ENCODE data around the gene ACOXL. TPM values are rescaled to one million over a fixed set of nuclear protein-coding genes. Genes with fewer than 3 reads are reported as not detected.

ACOXL gene
- total and polyA plus RNA-seq, 2 of the 8 experiments (the other 6 are each of a cell fraction or from before 2014, with no cell fraction given), result 11.4 to 20.6 TPM

DNA sequence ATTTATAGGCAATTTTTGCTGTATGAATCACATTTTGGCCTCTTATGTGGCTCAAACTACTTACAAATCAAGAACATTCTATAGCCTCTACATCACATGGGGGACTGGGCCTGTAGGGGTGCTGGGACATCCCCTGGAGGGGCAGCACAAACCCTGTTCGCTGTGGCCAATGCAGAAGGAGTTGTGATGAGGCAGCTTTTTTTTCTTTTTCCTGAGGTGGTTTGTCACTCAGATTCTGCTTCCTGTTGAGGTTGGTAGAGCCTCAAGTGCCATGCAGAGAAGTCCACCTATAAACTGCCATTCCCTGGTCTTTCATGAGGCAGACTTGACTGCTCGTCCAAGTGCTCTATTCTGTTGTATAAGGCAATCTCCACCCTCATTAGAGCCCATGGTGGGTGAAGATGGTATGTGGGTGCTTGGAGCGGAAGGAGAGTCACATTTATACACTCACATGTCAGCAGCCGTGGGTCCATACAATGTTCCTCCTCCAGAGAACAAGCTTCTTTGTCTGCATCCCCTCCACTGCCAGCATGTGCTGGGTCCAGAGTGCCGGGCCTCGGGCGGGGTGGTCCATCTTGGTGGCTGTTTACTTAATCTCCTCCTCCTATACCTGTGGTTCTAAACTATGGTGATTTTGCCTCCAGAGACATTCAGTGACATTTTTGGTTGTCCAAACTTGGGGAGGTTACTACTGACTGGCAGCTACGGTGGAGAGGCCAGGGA is 120.3 kb downstream of the ACOXL start:
- H2AK5ac ChIP-seq (ENCODE audit: low read depth, low read length), result no peak overlapping the region
- no peak overlapping the region for H3K14ac ChIP-seq (ENCODE audit: insufficient read length)
- DNase-seq (ENCODE audit: low read depth in 1 of 2, low spot score in 2 of 2) (no peak), FAIRE-seq (no peak)
- H3K27me3 ChIP-seq (replicated peaks in 1 of 4; ENCODE audit: control insufficient read depth in 3 of 4, extremely low read depth in 1 of 4, insufficient read depth in 3 of 4, low read length in 3 of 4), result no peaks in the 10 kb centered on the region
- H3K4me1 ChIP-seq (replicated peaks in 1 of 4; ENCODE audit: control insufficient read depth in 3 of 4, insufficient read depth in 4 of 4, low read length in 3 of 4), result peaks cover 0 to 8% (median 2%) of the 10 kb centered on the region in 4 experiments; a peak in 4 of 7 replicates
- no peak overlapping the region for H2BK15ac ChIP-seq (ENCODE audit: low read length)
- H3K79me2 ChIP-seq (ENCODE audit: control insufficient read depth in 1 of 2, insufficient read depth in 2 of 2, low read length in 2 of 2), result no peaks in the 10 kb centered on the region
- no peaks in the 10 kb centered on the region for H3K23me2 ChIP-seq (ENCODE audit: low read depth, low read length)
- H2BK20ac ChIP-seq (ENCODE audit: low read length), result no peak overlapping the region
- H3K9ac ChIP-seq (replicated peaks in 1 of 4; ENCODE audit: extremely low read depth in 1 of 4, low read depth in 3 of 4, low read length in 3 of 4), result no peak overlapping the region
- H3K36me3 ChIP-seq (ENCODE audit: control insufficient read depth in 2 of 4, insufficient read depth in 4 of 4, low read length in 3 of 4), result no peaks in the 10 kb centered on the region; a peak in 2 of 8 replicates
- no peak overlapping the region for H2AFZ ChIP-seq (ENCODE audit: low read length)
- H3K23ac ChIP-seq (ENCODE audit: insufficient read length), result no peak overlapping the region
- peaks cover 0 to 3% of the 10 kb centered on the region in 2 experiments for H4K20me1 ChIP-seq (replicated peaks in 1 of 2; ENCODE audit: control insufficient read depth in 1 of 2, insufficient read depth in 2 of 2, low read length in 2 of 2)
- H4K5ac ChIP-seq (ENCODE audit: insufficient read length, low read depth, low read length), result no peak overlapping the region
- no peak overlapping the region for H3K56ac ChIP-seq (replicated peaks; ENCODE audit: insufficient read length, low read depth, low read length)
- no peak overlapping the region for H3K27ac ChIP-seq (ENCODE audit: low read depth, low read length)
- H3K4me2 ChIP-seq (ENCODE audit: insufficient read depth in 1 of 2, low read depth in 2 of 2, low read length in 2 of 2), result no peak overlapping the region
- no peak overlapping the region for H2BK5ac ChIP-seq (ENCODE audit: low read depth, low read length)
- H3K4me3 ChIP-seq (ENCODE audit: extremely low read depth in 1 of 4, insufficient read depth in 2 of 4, low read depth in 3 of 4, low read length in 4 of 4), result no peak overlapping the region
- POLR2A ChIA-PET (ENCODE audit: partially characterized antibody), result interaction anchor here (1.0 kb wide), 1 partner anchor 32 kb away, joined by 3 read pairs; no protein-coding TSS in a partner anchor
- H2BK12ac ChIP-seq (ENCODE audit: low read depth, low read length), result no peak overlapping the region
- H3K18ac ChIP-seq (ENCODE audit: extremely low read depth, low read length), result no peak overlapping the region
- no peak overlapping the region for H4K8ac ChIP-seq (ENCODE audit: extremely low read depth, insufficient read depth, low read length)
- H3K79me1 ChIP-seq (ENCODE audit: low read depth, low read length), result no peaks in the 10 kb centered on the region
- no peaks in the 10 kb centered on the region for H3K9me3 ChIP-seq (ENCODE audit: insufficient read depth in 2 of 2, low read depth in 1 of 2, low read length in 1 of 2)
- no peak overlapping the region for H2BK120ac ChIP-seq (replicated peaks; ENCODE audit: low read depth, low read length)
- WGBS, 2 experiments (ENCODE audit: extremely low coverage in 1 of 2, insufficient coverage in 1 of 2, insufficient read length in 1 of 2, insufficient replicate concordance in 2 of 2, low coverage in 1 of 2, low lambda C conversion rate in 2 of 2, missing lambda C conversion rate in 1 of 2), result 92% methylated on average over 8 of the region's 8 CpGs; no CpG with 5 or more reads in 1 of the 2 experiments
- CTCF ChIA-PET (ENCODE audit: partially characterized antibody), result interaction anchor here (0.6 to 6.4 kb wide), 24 partner anchors 10 to 386 kb away, joined by 3 to 58 read pairs (median 4); no protein-coding TSS in a partner anchor
- no peak overlapping the region for H4K91ac ChIP-seq (replicated peaks; ENCODE audit: insufficient read length, low read length)
- no peak overlapping the region for H3K4ac ChIP-seq (replicated peaks; ENCODE audit: insufficient read length, low read depth, low read length)
- no peak for TF ChIP-seq POLR2AphosphoS5 (IDR thresholded peaks at IDR 0.05; ENCODE audit: low read depth, low read length)
- TF ChIP-seq, protein P1, sequence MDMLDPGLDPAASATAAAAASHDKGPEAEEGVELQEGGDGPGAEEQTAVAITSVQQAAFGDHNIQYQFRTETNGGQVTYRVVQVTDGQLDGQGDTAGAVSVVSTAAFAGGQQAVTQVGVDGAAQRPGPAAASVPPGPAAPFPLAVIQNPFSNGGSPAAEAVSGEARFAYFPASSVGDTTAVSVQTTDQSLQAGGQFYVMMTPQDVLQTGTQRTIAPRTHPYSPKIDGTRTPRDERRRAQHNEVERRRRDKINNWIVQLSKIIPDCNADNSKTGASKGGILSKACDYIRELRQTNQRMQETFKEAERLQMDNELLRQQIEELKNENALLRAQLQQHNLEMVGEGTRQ (IDR thresholded peaks at IDR 0.05; ENCODE audit: low read length), result no peak
- no peak for TF ChIP-seq JUND (IDR thresholded peaks at IDR 0.05; ENCODE audit: low read length)
- TF ChIP-seq SRF (IDR thresholded peaks at IDR 0.05; ENCODE audit: low read depth, low read length), result no peak
- TF ChIP-seq BCL11A (IDR thresholded peaks at IDR 0.05; ENCODE audit: low read depth in 2 of 2, low read length in 2 of 2), result no peak
- TF ChIP-seq RXRA (IDR thresholded peaks at IDR 0.05; ENCODE audit: insufficient read depth, low read depth, low read length), result no peak
- TF ChIP-seq TCF12 (IDR thresholded peaks at IDR 0.05; ENCODE audit: low read depth, low read length), result no peak
- no peak for TF ChIP-seq SP1 (IDR thresholded peaks at IDR 0.05; ENCODE audit: low read depth, low read length)
- no peak for TF ChIP-seq CBX5 (IDR thresholded peaks at IDR 0.05; ENCODE audit: low read depth, low read length)
- TF ChIP-seq RBBP5 (IDR thresholded peaks at IDR 0.05; ENCODE audit: borderline replicate concordance, low read depth, low read length), result no peak
- no peak for TF ChIP-seq KDM1A (IDR thresholded peaks at IDR 0.05; ENCODE audit: borderline replicate concordance, low read length)
- TF ChIP-seq, protein P2, sequence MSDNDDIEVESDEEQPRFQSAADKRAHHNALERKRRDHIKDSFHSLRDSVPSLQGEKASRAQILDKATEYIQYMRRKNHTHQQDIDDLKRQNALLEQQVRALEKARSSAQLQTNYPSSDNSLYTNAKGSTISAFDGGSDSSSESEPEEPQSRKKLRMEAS (IDR thresholded peaks at IDR 0.05), result no peak
